Activated CD8-positive, alpha-beta memory T cell treated with anti-CD3 and anti-CD28 coated beads, Interleukin-2, amount 50 U/mL, for 1 hour (primary cell): Measurements from ENCODE around the gene HEG1.
"Not testable (repeated sequence)": the region's sequence is repeated elsewhere in the genome, so short reads cannot be mapped to it uniquely, and the experiment has no call there.

Source experiments
- DNase-seq: peaks from one replicate; pipeline ENCODE4 v3.0.0-alpha.2; 2020; ENCODE audit errors: extremely low read depth

HEG1 gene

DNA sequence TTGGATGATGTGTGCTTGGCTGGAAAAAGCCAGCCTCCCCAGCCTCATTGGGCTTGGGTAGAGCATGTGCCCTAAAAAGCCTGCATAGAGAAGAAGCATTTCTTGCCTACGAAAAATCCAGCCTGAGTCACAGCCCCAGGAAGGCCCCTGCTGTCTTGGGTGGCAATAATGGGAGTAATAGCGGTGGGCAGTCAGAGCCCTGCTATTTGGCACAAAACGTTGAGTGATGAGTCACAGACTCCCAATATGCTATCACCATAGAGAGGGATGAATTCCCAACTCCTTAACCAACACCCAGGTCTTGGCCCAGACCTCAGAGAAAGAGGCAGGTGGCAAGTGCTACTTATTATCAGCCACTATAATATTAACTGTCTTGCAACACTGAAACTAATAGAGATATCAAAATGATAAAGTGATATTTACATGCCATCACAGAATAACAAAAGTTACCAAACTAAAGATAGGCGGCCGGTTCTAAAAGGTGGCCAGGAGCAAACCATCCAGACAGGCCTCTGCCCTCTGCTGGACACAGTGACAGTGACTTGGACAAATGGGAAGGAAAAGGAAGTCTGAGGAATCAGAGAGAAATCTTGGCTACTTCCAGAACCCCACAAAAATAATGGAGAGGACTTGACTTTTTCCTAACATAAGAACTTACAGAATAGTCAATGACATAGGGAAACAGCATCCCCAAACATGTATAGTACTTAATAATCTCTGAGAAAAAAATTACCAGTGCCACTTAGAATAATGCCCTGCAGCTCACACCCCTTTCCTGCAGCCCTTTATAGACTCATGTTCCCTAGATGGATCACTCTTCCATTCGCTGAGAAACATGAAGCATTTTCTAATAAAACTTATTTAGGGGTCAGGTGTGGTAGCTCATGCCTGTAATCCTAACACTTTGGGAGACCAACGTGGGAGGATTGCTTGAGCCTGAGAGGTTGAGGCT is 69.3 kb downstream of the HEG1 start:
- DNase-seq = no peak

- no peak for DNase-seq
Measured at GRCh38 chr3:124985349-124985748, 70.4 kb downstream of the HEG1 start.

- no peak for DNase-seq
Measured at GRCh38 chr3:124984754-124985153, 71.0 kb downstream of the HEG1 start.

DNA sequence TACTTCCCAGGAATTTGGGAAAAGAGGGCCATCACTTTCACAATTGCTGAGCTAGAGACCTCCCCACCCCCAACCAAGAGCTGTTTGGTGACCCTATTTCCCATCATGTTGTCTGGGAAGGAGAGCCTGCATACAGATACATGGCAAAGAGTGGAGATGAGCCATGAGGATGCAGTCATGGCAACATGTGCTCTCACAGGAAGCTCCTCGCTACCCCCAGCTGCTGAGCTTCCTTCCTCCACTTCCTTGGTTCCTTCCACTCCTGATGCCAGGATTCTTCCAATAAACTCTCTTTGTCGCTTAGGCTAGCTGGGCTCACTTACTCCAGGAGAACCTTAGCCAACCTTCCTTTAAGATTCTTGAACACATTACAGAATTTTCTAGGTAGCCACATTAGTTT is 72.9 kb downstream of the HEG1 start:
- DNase-seq = no peak

GRCh38 chr3:124981472-124981871 is 74.3 kb downstream of the HEG1 start:
- no peak for DNase-seq

GRCh38 chr3:124978627-124979026 is 77.2 kb downstream of the HEG1 start:
- no peak for DNase-seq

GRCh38 chr3:124976383-124976782 is 79.4 kb downstream of the HEG1 start:
- DNase-seq = no peak

DNA sequence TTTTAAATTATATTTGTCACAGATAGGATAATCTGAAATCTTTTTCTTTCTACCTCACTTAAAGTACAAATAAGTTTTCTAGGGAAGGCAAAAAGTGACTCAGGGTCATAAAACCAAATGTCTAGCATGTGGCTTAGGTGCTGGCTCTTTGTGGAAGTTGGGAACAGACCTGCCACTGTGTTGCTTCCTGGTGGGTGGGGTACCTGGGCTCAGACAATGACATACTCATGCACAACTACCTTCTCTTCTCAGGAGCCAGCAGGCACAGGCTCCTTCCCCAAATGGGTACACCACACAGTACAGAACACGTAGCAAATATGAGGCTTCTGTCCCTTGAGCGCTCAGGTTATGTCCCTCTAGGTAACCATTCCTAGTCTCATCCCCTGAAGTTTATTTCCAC is 81.1 kb downstream of the HEG1 start:
- DNase-seq = no peak

- DNase-seq = no peak
Measured at GRCh38 chr3:124973290-124973689, 82.5 kb downstream of the HEG1 start.

DNA sequence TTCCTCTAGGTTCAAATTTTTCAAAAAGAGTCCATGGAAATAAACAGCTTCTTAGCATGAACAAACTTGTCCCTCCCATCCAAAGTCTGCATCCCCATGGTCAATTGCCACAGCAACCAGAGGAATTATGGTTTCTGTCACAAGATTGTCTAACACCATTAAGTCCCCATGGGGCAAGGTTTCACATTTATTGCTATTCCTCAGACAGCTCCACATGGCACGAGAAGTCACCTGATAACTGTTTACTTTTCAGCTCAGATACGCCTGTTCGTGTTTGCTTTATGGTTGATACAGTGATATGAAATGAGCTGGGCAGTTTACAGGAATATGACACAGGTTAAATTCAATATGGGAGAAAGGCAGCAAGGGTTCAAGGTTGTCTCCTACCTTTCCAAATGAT is 83.3 kb downstream of the HEG1 start:
- no peak for DNase-seq

DNA sequence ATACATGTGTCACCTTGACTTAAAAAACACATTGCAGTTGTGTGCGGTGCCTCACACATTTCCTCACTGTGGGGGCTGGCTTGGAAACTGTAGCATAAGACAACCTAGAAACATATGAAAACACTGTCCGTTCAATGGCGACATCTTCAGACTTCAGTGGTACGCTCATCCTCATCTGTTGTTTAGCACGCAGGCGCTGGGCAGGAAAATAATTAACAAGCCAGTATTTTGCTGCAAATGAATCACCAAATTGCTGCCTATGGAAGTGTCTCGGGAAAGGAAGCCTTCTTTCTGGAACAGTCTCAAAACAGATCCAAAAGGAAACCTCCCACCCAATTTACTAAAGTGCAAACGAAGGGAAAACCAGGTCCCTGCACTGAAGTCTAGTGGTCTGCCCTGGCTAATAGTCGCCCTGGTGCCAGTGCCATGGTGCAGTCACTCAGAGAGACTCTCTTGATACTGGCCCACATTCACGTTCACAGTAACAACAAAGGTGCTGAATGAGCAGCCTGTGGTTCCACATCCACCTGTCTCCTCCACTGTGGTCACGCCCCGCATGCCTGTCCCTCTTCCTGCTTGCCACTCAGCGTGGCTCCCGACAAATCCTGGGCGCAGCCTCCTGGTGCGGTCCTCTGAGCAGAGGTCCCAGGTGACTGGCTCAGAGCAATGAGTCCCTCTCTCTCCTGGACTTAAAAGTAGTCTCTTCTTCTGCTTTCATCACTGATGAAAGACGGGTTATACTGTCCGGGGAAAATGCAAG is 85.7 kb downstream of the HEG1 start:
- DNase-seq = no peak

GRCh38 chr3:124969190-124969589 is 86.6 kb downstream of the HEG1 start:
- DNase-seq = no peak

DNA sequence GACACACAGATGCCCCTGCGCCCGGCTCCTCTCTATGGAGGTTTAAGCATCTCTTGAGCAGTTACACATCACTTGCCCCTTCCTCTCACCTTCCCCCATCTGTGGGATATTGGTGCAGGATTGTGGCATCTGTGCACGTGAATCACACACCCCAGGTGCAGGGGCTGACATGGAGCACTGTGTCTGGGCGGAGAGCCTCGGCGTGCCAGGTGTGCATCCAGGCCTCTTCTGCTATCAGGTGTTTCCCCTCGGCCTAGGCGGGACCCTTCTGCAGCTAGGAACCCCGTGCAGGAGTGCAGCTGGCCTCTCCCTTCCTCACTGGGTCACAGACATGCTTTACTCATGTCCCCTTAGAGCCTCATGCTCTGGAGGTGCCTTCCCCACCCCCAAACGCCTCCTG is 87.8 kb downstream of the HEG1 start:
- DNase-seq = no peak

DNA sequence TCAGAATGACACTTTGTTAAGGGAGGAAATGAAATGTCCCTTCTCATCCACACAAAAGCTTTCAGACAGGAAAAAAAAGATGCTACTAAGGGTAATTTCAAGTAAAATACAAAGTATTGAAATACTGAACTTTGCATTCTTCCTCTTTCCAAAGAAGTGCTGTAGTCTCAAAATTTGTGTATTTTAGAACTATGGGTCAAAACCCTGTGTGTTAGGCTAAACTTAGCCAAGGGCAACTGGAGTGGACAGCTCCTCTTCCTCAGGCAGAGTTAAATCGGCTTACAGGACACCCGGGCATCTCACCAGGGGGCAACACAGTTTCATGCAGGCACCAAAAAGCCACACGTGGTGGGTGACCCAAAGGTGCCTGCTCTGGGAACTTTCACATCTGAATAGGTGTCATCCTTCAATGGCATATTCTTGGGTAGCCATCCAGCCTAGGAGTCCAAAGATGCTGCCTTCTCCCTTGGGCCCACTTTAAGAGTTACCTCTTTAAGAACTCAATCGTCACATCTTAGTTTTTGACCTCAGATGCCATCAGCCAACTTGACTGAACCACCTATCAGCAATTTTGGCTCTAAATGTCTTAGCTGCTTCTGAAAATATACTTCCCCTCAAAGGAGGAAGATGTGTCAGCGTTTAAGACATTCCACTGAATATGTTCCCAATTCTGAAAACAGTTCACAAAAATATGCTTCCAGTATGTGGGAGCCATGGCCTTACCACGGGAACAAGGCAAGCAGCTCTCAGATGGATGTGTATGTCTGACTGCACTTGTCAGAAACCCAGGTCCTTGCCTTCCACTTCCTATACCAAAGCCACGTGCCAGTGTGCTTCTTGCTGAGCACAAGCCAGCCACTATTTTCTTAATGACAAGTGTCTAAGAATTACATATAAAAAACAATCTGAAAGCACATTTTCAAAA is 89.0 kb downstream of the HEG1 start:
- no peak for DNase-seq

GRCh38 chr3:124965413-124965812 is 90.4 kb downstream of the HEG1 start:
- DNase-seq = no peak

DNA sequence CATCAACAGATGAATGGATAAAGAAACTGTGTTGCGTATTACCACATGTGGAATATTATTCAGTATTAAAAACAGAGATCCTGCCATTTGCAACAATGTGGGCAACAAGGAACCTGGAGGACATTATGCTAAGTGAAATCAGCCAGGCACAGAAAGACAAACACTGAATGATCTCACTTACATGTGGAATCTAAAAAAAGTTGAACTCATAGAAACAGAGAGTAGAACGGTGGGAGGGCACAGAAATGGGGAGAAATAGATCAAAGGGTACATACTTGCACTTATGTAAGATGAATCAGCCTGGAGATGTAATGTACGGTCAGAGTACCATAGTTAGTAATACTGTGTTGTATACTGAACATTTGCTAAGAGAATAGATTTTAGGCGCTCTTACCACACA is 91.4 kb downstream of the HEG1 start:
- DNase-seq = no peak

DNA sequence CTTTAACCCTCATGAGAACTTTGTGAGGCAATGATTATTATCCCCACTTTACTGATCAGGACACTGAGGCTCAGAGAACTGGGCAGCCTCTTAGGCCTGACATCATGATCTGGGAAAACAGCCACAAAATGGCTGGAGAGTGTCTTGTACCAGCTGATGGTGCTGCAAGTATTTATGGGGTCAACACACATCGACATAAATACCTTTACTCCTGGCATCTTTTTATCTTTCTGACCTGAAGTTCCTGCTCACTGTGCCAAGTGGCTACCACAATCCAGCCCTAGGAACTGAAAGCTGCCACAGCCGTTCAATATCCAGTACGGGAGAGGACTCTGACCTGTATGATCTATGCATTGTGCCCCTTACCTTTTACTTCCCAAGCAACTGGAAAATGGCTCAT is 92.0 kb downstream of the HEG1 start:
- DNase-seq = no peak

DNA sequence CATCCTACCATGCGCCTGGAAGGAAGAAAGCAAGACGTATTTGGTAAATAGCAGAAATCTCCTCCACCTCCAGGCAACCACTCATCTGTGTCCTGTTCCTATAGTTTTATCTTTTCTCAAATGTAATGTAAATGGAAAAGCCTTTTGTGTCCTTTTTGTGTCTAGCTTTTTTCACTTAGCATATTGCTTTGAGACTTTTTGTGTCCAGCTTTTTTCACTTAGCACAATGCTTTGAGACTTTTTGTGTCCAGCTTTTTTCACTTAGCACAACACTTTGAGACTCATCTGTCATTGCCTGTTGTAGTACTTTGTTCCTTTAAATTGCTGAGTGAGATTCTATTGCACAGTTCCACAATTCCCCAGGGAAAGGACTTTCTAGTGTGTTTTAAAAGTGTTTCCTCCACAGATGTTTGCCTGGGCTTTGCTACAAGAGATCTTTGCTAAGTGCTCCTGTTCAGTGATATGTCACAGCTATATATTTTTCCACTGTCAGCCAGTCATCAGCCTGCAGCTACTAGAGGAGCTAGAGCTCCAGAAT is 93.3 kb downstream of the HEG1 start:
- DNase-seq = no peak

GRCh38 chr3:124960698-124961097 is 95.1 kb downstream of the HEG1 start:
- no peak for DNase-seq

GRCh38 chr3:124960105-124960504 is 95.7 kb downstream of the HEG1 start:
- no peak for DNase-seq

GRCh38 chr3:124957951-124958350 is 97.8 kb downstream of the HEG1 start:
- DNase-seq = not testable (repeated sequence)
